DND-41 (cell line): ENCODE data around the gene DNAH5.

Experiments used
- CTCF ChIP-seq: IDR thresholded peaks from 2 replicates; pipeline ENCODE4 v1.5.1; 2012; ENCODE audit warnings: borderline replicate concordance, low read length, moderate library complexity, mild to moderate bottlenecking; ENCODE audit not compliant: poor library complexity, severe bottlenecking; ENCODE audit errors: extremely low read depth
- EZH2 ChIP-seq: IDR thresholded peaks from 3 replicates; pipeline ENCODE4 v1.6.1; 2012; ENCODE audit warnings: borderline replicate concordance, low read depth, mild to moderate bottlenecking, moderate library complexity, low read length, inconsistent platforms; ENCODE audit not compliant: severe bottlenecking

GRCh38 chr5:13692172-13692571 lies 252.3 kb downstream of the DNAH5 start:
- TF ChIP-seq CTCF (no peak), EZH2 (no peak)
